Ecto neural progenitor cell (in vitro differentiated cells): Measurements from ENCODE around the gene INPP1.
"Not testable (repeated sequence)": the region's sequence is repeated elsewhere in the genome, so short reads cannot be mapped to it uniquely, and the experiment has no call there.

Experiments used
- DNase-seq: peaks from one replicate; pipeline ENCODE4 v3.0.0-alpha.2; 2018; ENCODE audit warnings: low spot score

INPP1 gene

DNA sequence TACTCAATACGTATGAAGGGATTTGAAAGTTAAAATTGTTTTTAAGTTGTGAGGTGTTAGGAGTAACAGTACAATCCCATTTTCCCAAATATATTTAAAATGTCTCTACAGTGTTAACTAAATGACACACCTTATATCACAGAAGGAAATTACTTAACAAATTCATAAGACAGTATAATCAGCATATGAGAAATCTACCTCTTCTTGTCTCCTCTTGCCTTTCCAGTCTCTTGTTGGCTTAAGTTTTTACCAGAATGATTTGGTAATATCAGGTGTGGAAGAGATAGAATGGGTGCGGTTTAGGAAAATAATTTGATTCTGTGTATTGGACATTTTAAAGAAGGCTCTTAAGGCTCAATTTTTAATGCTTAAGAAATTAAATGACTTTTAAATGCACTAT lies 9.5 kb upstream of the INPP1 start:
- DNase-seq = no peak

- no peak for DNase-seq
Measured at GRCh38 chr2:190334479-190335224, 8.7 kb upstream of the INPP1 start.

DNA sequence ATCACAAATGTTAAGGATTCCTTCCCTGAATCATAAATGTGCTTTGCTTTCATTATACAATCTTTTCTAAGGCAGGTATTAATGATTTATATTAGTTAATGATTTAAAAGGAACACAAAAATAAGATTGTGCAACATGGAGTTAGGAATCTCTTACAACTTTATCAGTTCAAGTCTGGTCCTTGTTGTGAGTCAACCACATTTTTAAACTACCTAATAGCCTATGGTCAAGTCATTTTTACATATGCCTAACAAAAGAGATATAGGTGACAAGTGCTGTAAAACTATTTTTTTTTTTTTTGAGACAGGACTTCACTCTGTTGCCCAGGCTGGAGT lies 8.2 kb upstream of the INPP1 start:
- no peak for DNase-seq

DNA sequence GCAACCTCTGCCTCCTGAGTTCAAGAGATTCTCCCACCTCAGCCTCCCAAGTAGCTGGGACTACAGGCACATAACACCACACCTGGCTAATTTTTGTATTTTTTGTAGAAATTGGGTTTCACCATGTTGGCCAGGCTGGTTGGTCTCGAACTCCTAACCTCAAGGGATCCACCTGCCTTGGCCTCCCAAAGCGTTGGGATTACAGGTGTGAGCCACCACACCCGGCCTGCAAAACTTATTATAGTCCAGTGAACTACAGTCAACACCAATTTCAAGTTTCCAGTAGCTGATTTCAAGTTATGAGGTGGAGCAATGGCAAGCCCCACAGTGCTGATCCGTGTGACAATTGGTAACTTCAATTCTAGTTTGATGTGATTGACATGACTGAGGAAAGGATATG lies 7.8 kb upstream of the INPP1 start:
- DNase-seq = not testable (repeated sequence)

DNA sequence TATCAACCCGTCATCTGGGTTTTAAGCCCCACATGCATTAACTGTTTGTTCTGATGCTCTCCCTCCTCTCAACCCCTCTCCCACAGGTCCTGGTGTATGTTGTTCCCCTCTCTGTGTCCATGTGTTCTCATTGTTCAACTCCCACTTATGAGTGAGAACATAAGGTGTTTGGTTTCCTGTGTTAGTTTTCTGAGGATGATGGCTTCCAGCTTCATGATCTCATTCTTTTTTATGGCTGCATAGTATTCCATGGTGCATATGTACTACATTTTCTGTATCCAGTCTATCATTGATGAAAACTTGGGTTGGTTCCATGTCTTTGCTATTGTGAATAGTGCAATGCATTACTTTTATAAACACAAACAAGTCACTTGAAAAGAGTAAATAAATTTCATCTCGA lies 7.0 kb upstream of the INPP1 start:
- DNase-seq = no peak

GRCh38 chr2:190338453-190338852 lies 4.9 kb upstream of the INPP1 start:
- no peak for DNase-seq

GRCh38 chr2:190339394-190339793 lies 4.0 kb upstream of the INPP1 start:
- no peak for DNase-seq

DNA sequence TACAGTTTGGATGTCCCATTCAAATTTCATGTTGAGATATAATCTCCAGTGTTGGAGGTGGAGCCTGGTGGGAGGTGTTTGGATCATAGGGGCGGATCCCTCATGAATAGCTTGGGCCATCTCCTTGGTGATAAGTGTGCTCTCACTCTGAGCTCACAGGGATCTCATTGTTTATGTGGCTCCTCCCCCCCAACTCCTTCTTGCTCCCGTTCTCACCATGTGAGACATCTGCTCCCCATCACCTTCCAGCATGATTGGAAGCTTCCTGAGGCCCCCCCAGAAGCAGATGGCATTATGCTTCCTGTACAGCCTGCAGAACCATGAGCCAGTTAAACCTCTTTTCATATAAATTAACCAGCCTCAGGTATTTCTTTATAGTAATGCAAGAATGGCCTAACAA lies 3.0 kb upstream of the INPP1 start:
- DNase-seq = no peak

- DNase-seq = no peak
Measured at GRCh38 chr2:190342611-190343010, 778 bp upstream of the INPP1 start.

GRCh38 chr2:190343089-190343535 lies 277 bp upstream of the INPP1 start:
- no peak for DNase-seq

DNA sequence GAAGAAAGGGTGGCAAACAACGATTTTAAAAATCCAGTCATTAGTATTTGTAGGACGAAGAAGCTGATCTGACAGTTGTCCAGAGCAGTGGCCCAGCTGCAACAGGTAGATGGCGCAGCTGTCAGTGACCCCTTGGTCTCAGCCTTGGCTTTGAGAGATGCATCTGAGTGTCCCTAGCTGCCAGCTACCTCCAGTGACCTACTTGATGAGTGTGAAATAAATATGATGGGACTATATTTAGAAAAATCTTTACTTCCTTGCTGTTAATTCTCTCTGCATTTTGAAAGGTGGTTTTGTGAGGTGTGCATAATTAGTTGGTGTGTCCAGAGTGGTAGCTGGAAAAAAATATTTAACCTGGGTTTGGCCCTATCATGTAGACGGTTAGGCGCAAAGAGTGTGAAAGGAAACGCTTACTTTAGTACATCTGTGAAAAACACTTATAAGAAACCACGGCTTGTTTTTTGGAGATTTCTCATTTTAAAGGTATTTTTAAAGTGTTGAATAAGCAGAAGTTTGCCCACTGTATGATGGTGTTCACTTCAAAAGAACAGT lies 963 bp downstream of the INPP1 start:
- DNase-seq = no peak

GRCh38 chr2:190350371-190350770 lies 7.0 kb downstream of the INPP1 start:
- no peak for DNase-seq

GRCh38 chr2:190351955-190352354 lies 8.6 kb downstream of the INPP1 start:
- no peak for DNase-seq

GRCh38 chr2:190352668-190353536 lies 9.5 kb downstream of the INPP1 start:
- DNase-seq = no peak

DNA sequence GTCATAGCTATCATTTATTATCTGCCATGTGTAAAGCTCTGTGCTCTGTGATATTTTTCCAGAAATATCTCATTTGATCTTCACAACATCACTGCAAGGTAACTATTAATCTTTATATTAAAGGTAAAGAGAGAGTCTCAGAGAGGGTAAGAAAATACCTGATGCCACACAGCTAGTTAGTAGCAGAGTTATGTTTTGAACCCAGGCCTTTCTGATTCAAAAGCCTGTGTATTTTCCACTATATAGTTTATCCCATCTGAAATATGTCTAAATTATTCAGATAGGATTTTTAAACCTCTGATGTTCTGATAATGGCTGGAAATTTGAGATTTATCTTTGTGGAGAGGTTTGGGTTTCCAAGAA lies 10.1 kb downstream of the INPP1 start:
- DNase-seq = no peak

GRCh38 chr2:190354003-190354690 lies 10.8 kb downstream of the INPP1 start:
- no peak for DNase-seq

GRCh38 chr2:190355968-190356644 lies 12.7 kb downstream of the INPP1 start:
- no peak for DNase-seq

DNA sequence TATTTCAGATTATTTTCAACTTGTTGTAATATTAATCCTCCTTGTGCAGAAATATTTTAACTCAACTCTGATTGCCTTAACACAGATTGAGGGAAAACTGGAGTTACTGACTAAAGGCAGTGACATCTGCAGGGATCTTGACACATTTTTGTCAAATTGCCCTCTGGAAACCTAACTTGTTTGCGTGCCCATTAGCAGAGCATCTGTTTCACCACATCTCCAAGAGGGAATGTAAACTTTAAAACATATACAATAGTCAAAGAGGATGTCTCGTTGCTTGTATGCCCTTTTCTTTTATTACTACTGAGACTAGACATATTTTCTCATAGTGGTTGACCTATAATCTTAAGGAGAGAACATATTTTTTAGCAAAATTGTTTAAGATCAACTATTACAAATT lies 14.2 kb downstream of the INPP1 start:
- DNase-seq = no peak

- DNase-seq = not testable (repeated sequence)
Measured at GRCh38 chr2:190358655-190359448, 15.5 kb downstream of the INPP1 start.

DNA sequence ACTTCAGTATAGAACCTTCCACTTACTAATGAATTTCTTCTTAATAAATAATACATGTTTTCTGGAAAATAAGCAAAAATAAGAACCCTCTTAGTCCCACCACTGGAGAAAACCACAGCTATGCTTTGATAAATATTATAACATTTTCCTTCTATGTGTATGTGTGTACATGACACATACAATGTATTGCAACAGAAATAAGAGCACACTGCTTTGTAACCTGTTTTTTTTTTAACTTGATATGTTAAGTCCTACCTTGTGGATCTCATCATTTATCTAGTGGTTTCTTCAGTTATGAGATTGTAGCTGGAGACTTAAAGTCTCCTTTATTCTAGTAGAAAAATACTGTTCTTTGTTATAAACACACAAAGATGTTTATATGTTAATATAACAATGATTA lies 17.2 kb downstream of the INPP1 start:
- DNase-seq = no peak

DNA sequence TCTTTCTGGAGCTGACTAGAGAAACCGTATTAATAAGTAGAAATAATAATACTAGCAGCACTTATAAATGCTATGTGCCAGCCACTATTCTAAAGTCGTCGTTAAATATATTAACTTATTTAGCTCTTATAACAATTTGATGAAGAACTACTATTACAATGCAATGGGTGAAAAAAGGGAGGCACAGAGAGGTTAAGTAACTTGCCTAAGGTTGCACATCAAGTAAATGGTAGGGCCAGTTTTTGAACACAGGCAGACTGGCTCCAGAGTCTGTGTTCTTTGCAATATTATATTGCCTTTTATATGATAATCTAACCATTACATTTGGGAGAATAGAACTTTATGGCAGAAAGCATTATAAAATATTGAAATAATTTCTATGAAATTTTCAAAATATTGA lies 17.6 kb downstream of the INPP1 start:
- no peak for DNase-seq
